ENCODE measurements around the gene PLPP4. TPM values are rescaled to one million over a fixed set of nuclear protein-coding genes. Genes with fewer than 3 reads are reported as not detected.

Gene PLPP4
- total RNA-seq, 2 experiments from 2014 or later, result not detected

DNA sequence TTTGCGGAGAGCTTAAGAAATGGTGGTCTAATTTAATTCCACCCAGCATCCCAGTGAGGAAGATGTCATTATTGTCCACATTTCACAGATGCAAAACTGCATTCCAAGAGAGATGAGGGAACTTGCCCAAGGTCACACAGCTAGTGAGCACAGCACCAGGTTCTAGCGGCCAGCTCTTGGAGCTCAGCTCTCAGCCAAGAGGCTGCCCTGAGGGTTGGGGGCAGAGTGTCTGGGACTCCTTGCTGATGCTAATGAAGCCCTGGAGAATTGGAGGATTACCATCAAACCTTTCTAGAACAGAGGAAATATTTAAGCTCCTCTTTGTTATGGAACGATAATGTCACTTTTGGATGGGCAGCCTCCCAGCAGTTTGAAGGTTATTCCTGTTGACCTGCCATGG is 48.0 kb downstream of the PLPP4 start:
- peaks cover 4% of the 10 kb centered on the region for H3K27me3 Mint-ChIP-seq

DNA sequence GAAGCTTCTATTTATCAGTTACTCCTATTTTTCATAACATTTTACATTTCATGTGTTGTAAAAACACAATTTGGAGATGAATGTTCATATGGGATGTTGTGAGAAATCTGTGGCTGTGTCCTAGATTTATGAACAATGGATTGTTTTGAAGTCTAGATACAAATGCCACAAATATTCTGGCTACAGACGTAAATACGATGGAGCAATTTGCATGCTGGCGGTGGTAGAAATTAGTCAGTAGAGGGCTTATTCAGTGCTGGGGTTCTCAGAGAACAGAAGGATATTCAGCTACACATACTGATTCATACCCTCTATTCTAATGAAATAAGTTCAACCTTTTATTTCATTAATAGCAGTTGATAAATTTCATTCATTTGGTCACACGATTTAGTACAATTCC is 48.8 kb downstream of the PLPP4 start:
- H3K4me3 Mint-ChIP-seq, result no peak overlapping the region
- ChIA-PET POLR2A (no interaction called here), CTCF (no interaction called here)
- H3K4me1 ChIP-seq (ENCODE audit: insufficient read depth, low read length), result no peaks in the 10 kb centered on the region
- H3K36me3 Mint-ChIP-seq (ENCODE audit: low read depth), result no peaks in the 10 kb centered on the region
- peaks cover 0 to 17% of the 10 kb centered on the region in 2 experiments for H3K9me3 ChIP-seq (ENCODE audit: control insufficient read depth in 1 of 2, insufficient read depth in 1 of 2, low read length in 2 of 2)
- H3K4me1 Mint-ChIP-seq (ENCODE audit: low read depth), result no peaks in the 10 kb centered on the region
- no peaks in the 10 kb centered on the region for H3K9me3 Mint-ChIP-seq
- no peak for ATAC-seq (ENCODE audit: poor library complexity)
- no peak for DNase-seq
- H3K36me3 ChIP-seq (ENCODE audit: insufficient read depth, low read length), result no peaks in the 10 kb centered on the region
- H3K27ac ChIP-seq (ENCODE audit: low read depth in 1 of 2, low read length in 2 of 2), result no peak overlapping the region
- peaks cover 4% of the 10 kb centered on the region for H3K27me3 Mint-ChIP-seq
- no peak overlapping the region for H3K4me3 ChIP-seq (ENCODE audit: low read length)
- TF ChIP-seq, protein P1, sequence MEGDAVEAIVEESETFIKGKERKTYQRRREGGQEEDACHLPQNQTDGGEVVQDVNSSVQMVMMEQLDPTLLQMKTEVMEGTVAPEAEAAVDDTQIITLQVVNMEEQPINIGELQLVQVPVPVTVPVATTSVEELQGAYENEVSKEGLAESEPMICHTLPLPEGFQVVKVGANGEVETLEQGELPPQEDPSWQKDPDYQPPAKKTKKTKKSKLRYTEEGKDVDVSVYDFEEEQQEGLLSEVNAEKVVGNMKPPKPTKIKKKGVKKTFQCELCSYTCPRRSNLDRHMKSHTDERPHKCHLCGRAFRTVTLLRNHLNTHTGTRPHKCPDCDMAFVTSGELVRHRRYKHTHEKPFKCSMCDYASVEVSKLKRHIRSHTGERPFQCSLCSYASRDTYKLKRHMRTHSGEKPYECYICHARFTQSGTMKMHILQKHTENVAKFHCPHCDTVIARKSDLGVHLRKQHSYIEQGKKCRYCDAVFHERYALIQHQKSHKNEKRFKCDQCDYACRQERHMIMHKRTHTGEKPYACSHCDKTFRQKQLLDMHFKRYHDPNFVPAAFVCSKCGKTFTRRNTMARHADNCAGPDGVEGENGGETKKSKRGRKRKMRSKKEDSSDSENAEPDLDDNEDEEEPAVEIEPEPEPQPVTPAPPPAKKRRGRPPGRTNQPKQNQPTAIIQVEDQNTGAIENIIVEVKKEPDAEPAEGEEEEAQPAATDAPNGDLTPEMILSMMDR (IDR thresholded peaks at IDR 0.05), result no peak
- no peaks in the 10 kb centered on the region for H3K27me3 ChIP-seq (ENCODE audit: control insufficient read depth in 1 of 2, insufficient read depth in 2 of 2, low read length in 2 of 2)
- intact Hi-C loops (cut with DNase I, micrococcal nuclease), result no loop called here
- H3K27ac Mint-ChIP-seq, result no peak overlapping the region

More for the DNA sequence above, 48.0 kb downstream of the PLPP4 start:
- TF ChIP-seq, protein P1 (IDR thresholded peaks at IDR 0.05), result no peak
- no peak for DNase-seq
- peaks cover 0 to 17% of the 10 kb centered on the region in 2 experiments for H3K9me3 ChIP-seq (ENCODE audit: control insufficient read depth in 1 of 2, insufficient read depth in 1 of 2, low read length in 2 of 2)
- H3K27me3 ChIP-seq (ENCODE audit: control insufficient read depth in 1 of 2, insufficient read depth in 2 of 2, low read length in 2 of 2), result no peaks in the 10 kb centered on the region
- CTCF ChIA-PET, result no interaction called here
- no peak for ATAC-seq (ENCODE audit: poor library complexity)
- Mint-ChIP-seq H3K4me1 (ENCODE audit: low read depth) (no peaks in the 10 kb centered on the region), H3K4me3 (no peak overlapping the region), H3K36me3 (ENCODE audit: low read depth) (no peaks in the 10 kb centered on the region), H3K27ac (no peak overlapping the region), H3K9me3 (no peaks in the 10 kb centered on the region)
- H3K4me1 ChIP-seq (ENCODE audit: insufficient read depth, low read length), result no peaks in the 10 kb centered on the region
- POLR2A ChIA-PET, result no interaction called here
- no peaks in the 10 kb centered on the region for H3K36me3 ChIP-seq (ENCODE audit: insufficient read depth, low read length)
- H3K4me3 ChIP-seq (ENCODE audit: low read length), result no peak overlapping the region
- intact Hi-C loops (cut with DNase I, micrococcal nuclease), result no loop called here
- no peak overlapping the region for H3K27ac ChIP-seq (ENCODE audit: low read depth in 1 of 2, low read length in 2 of 2)

DNA sequence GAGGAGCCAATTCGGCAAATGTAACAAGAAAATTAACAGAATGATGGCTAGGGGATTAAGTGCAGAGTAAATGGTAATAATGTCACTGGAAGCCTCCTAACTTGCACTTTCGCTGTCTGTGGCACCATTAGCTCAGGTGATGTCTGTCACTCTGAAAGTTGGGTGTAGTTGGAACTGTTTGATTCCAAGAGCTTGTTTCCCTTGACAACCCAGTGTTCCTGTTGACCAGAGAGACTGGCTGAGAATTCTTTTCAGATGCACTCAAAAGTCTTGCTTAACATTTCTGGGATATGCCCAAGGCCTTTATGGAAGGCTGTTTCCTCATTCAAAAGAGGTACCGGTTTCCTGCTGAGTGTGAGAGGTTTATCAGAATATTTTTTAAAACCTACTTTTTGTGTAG is 49.6 kb downstream of the PLPP4 start:
- H3K4me1 Mint-ChIP-seq (ENCODE audit: low read depth), result no peaks in the 10 kb centered on the region
- Histone ChIP-seq H3K4me1 (ENCODE audit: insufficient read depth, low read length) (no peaks in the 10 kb centered on the region), H3K4me3 (ENCODE audit: low read length) (no peak overlapping the region), H3K27ac (ENCODE audit: low read depth in 1 of 2, low read length in 2 of 2) (no peak overlapping the region), H3K27me3 (ENCODE audit: control insufficient read depth in 1 of 2, insufficient read depth in 2 of 2, low read length in 2 of 2) (no peaks in the 10 kb centered on the region), H3K9me3 (ENCODE audit: control insufficient read depth in 1 of 2, insufficient read depth in 1 of 2, low read length in 2 of 2) (peaks cover 0 to 16% of the 10 kb centered on the region in 2 experiments), H3K36me3 (ENCODE audit: insufficient read depth, low read length) (no peaks in the 10 kb centered on the region)
- H3K9me3 Mint-ChIP-seq, result no peaks in the 10 kb centered on the region
- ChIA-PET CTCF (no interaction called here), POLR2A (no interaction called here)
- no peak overlapping the region for H3K27ac Mint-ChIP-seq
- H3K27me3 Mint-ChIP-seq, result peaks cover 4% of the 10 kb centered on the region
- no peaks in the 10 kb centered on the region for H3K36me3 Mint-ChIP-seq (ENCODE audit: low read depth)
- intact Hi-C loops (cut with DNase I, micrococcal nuclease), result no loop called here
- DNase-seq, result no peak
- TF ChIP-seq, protein P1 (IDR thresholded peaks at IDR 0.05), result no peak
- no peak overlapping the region for H3K4me3 Mint-ChIP-seq
- no peak for ATAC-seq (ENCODE audit: poor library complexity)

All from CD4-positive, alpha-beta T cell (primary cell).